HG03442 (cell line): ENCODE results near the gene PER1.

Experiments used
- ATAC-seq: cut with Tn5 transposase; IDR thresholded peaks from one replicate; pipeline ENCODE4 v1.9.1; 2021; ENCODE audit warnings: mild to moderate bottlenecking, moderate library complexity; ENCODE audit not compliant: unreplicated experiment

PER1 gene

GRCh38 chr17:8153957-8154607 lies 1.9 kb upstream of the PER1 start:
- ATAC-seq = no peak

GRCh38 chr17:8153525-8153956 lies 1.3 kb upstream of the PER1 start:
- ATAC-seq = no peak

- no peak for ATAC-seq
These were observed 837 bp upstream of the PER1 start for GRCh38 chr17:8153031-8153451.

GRCh38 chr17:8151641-8152111 lies 528 bp downstream of the PER1 start:
- no peak for ATAC-seq

- no peak for ATAC-seq
These were observed 1.0 kb downstream of the PER1 start for GRCh38 chr17:8151120-8151640.

GRCh38 chr17:8150194-8151119 lies 1.7 kb downstream of the PER1 start:
- ATAC-seq = no peak

- ATAC-seq = no peak
These were observed 2.6 kb downstream of the PER1 start for GRCh38 chr17:8149419-8150193.

GRCh38 chr17:8148560-8148959 lies 3.6 kb downstream of the PER1 start:
- no peak for ATAC-seq

- ATAC-seq = no peak
These were observed 4.3 kb downstream of the PER1 start for GRCh38 chr17:8147805-8148404.

- no peak for ATAC-seq
These were observed 4.9 kb downstream of the PER1 start for GRCh38 chr17:8147141-8147804.

- no peak for ATAC-seq
These were observed 5.6 kb downstream of the PER1 start for GRCh38 chr17:8146381-8147140.

- no peak for ATAC-seq
These were observed 6.4 kb downstream of the PER1 start for GRCh38 chr17:8145811-8146210.

- ATAC-seq = no peak
These were observed 7.6 kb downstream of the PER1 start for GRCh38 chr17:8144401-8145231.

- ATAC-seq = no peak
These were observed 8.4 kb downstream of the PER1 start for GRCh38 chr17:8143581-8144400.

- ATAC-seq = no peak
These were observed 9.2 kb downstream of the PER1 start for GRCh38 chr17:8142887-8143580.

GRCh38 chr17:8142158-8142886 lies 9.9 kb downstream of the PER1 start:
- ATAC-seq = no peak
